HepG2 (cell line): Measurements from ENCODE around the gene NUDT13. TPM values are rescaled to one million over a fixed set of nuclear protein-coding genes. Genes with fewer than 3 reads are reported as not detected.

Experiments
- CREM ChIP-seq, 2 experiments: sonication (generic) in 1 of 2; formaldehyde crosslinking in 1 of 2; IDR thresholded peaks; 2 replicates each; pipeline versions ENCODE4 v1.4.0 to v1.6.1; 2016 to 2020; ENCODE audit warnings: antibody characterized with exemption in 1 of 2, mild to moderate bottlenecking in 1 of 2, missing genetic modification reagents in 1 of 2
- DMAP1 ChIP-seq: IDR thresholded peaks from 2 replicates; pipeline ENCODE4 v1.6.1; 2016
- FOXM1 ChIP-seq: sonication (generic); formaldehyde crosslinking; IDR thresholded peaks from 2 replicates; pipeline ENCODE4 v1.5.0; 2020; ENCODE audit warnings: missing genetic modification reagents
- FOXP1 ChIP-seq, 2 experiments: fragments of 450-650 bp in 1 of 2; IDR thresholded peaks; 2 replicates each; pipeline ENCODE4 v1.6.1; 2017 to 2018; ENCODE audit warnings: antibody characterized with exemption in 1 of 2
- GABPB1 ChIP-seq: IDR thresholded peaks from 2 replicates; pipeline ENCODE4 v1.6.1; 2016; ENCODE audit warnings: mild to moderate bottlenecking, missing genetic modification reagents, moderate library complexity, missing compliant biosample characterization
- HDAC1 ChIP-seq: sonication (generic); formaldehyde crosslinking; IDR thresholded peaks from 2 replicates; pipeline ENCODE4 v1.5.1; 2020; ENCODE audit warnings: mild to moderate bottlenecking, missing genetic modification reagents
- HNF1A ChIP-seq, 2 experiments: sonication (generic) in 1 of 2; formaldehyde crosslinking in 1 of 2; IDR thresholded peaks; 2 replicates each; pipeline versions ENCODE4 v1.4.0 to v1.6.1; 2016 to 2020; ENCODE audit warnings: borderline replicate concordance in 1 of 2, low read depth in 1 of 2, mild to moderate bottlenecking in 1 of 2, missing genetic modification reagents in 1 of 2
- IRF9 ChIP-seq: sonication (generic); formaldehyde crosslinking; IDR thresholded peaks from 2 replicates; pipeline ENCODE4 v1.8.0; 2022; ENCODE audit warnings: missing genetic modification reagents, mild to moderate bottlenecking, borderline replicate concordance
- KDM3A ChIP-seq: IDR thresholded peaks from 2 replicates; pipeline ENCODE4 v1.6.1; 2018; ENCODE audit warnings: low read depth, missing compliant biosample characterization
- NCOR1 ChIP-seq: fragments of 200-600 bp; sonication (generic); IDR thresholded peaks from 2 replicates; pipeline ENCODE4 v1.7.0; 2017; ENCODE audit warnings: antibody characterized with exemption, low read length, borderline replicate concordance
- SALL2 ChIP-seq: sonication (generic); formaldehyde crosslinking; IDR thresholded peaks from 2 replicates; pipeline ENCODE4 v1.8.1; 2023; ENCODE audit warnings: mild to moderate bottlenecking, missing genetic modification reagents, inconsistent platforms
- TEAD3 ChIP-seq: optimal IDR thresholded peaks from 2 replicates; pipeline ENCODE3; 2016; ENCODE audit warnings: borderline replicate concordance
- U2AF1 ChIP-seq: fragments of 200-400 bp; formaldehyde crosslinking; optimal IDR thresholded peaks from 2 replicates; pipeline ENCODE3; 2017; ENCODE audit warnings: mild to moderate bottlenecking, low read depth, low read length
- ZBTB34 ChIP-seq: sonication (generic); formaldehyde crosslinking; IDR thresholded peaks from 2 replicates; pipeline ENCODE4 v1.8.0; 2022; ENCODE audit warnings: mild to moderate bottlenecking, missing genetic modification reagents
- ZNF484 ChIP-seq: sonication (generic); formaldehyde crosslinking; IDR thresholded peaks from 2 replicates; pipeline ENCODE4 v1.5.1; 2020; ENCODE audit warnings: mild to moderate bottlenecking, low read depth, missing genetic modification reagents, borderline replicate concordance
- ZNF572 ChIP-seq: sonication (generic); formaldehyde crosslinking; IDR thresholded peaks from 2 replicates; pipeline ENCODE4 v1.5.1; 2020; ENCODE audit warnings: mild to moderate bottlenecking, missing genetic modification reagents
- ZNF784 ChIP-seq: sonication (generic); formaldehyde crosslinking; IDR thresholded peaks from 2 replicates; pipeline ENCODE4 v1.5.1; 2020; ENCODE audit warnings: missing genetic modification reagents, mild to moderate bottlenecking, borderline replicate concordance
- polyA plus RNA-seq, 8 experiments: library from polyadenylated mRNA; depleted of rRNA in 3 of 8; stranded (reverse) in 7 of 8; unstranded in 1 of 8; fragments of >200 nt; fragmentation: Illumina TruSeq in 4 of 8; extraction: Trizol in 4 of 8; gene quantifications; 2 replicates each; pipeline versions ENCODE4 v1.2.1 to v1.2.3, GENCODE V29; 2011 to 2016; ENCODE audit warnings: low read depth in 4 of 8, missing spikeins in 1 of 8, mixed read lengths in 1 of 8; ENCODE audit not compliant: insufficient read depth in 1 of 8
- total RNA-seq, 5 experiments: library from RNA; depleted of rRNA; stranded (reverse); fragments of >200 nt; fragmentation: Illumina TruSeq; extraction: Trizol; gene quantifications; 2 replicates each; pipeline ENCODE4 v1.2.3, GENCODE V29; 2016; ENCODE audit warnings: low read depth in 1 of 5

The NUDT13 gene
- total and polyA plus RNA-seq, 2 of the 13 experiments (the other 11 are each of a cell fraction or from before 2014, with no cell fraction given) = 4.2 to 6.5 TPM

GRCh38 chr10:73131913-73132686 lies 21.8 kb downstream of the NUDT13 start (continued):
- TF ChIP-seq KDM3A (CRISPR knock-in tag) = no peak
- peak; percentile 85 for TF ChIP-seq NCOR1
- no peak for TF ChIP-seq FOXM1 (CRISPR knock-in tag)
- peak; percentile 69 for TF ChIP-seq HDAC1 (CRISPR knock-in tag)
- TF ChIP-seq ZNF484 (CRISPR knock-in tag) = no peak
- TF ChIP-seq SALL2 (CRISPR knock-in tag) = no peak
- TF ChIP-seq IRF9 = no peak
- TF ChIP-seq TEAD3 (CRISPR knock-in tag) = peak; percentile 90
- TF ChIP-seq GABPB1 (CRISPR knock-in tag) = 0 out of 2 replicates have a peak, but pooled peaks have one; percentile 27
- TF ChIP-seq ZNF784 (CRISPR knock-in tag) = 0 out of 2 replicates have a peak, but pooled peaks have one; percentile 23
- peak; percentile 86 for TF ChIP-seq CREM (IDR thresholded peaks at IDR 0.05)
- no peak for TF ChIP-seq CREM (CRISPR knock-in tag; IDR thresholded peaks at IDR 0.05)
- 0 out of 2 replicates have a peak, but pooled peaks have one; percentile 67 for TF ChIP-seq HNF1A (IDR thresholded peaks at IDR 0.05; ENCODE audit: low read depth)
- TF ChIP-seq HNF1A (CRISPR knock-in tag; IDR thresholded peaks at IDR 0.05; ENCODE audit: borderline replicate concordance) = peak; percentile 65; the same call in 1 of the 2 replicates
- peak; percentile 57; the same call in 1 of the 2 replicates for TF ChIP-seq DMAP1 (CRISPR knock-in tag)
- no peak for TF ChIP-seq FOXP1 (IDR thresholded peaks at IDR 0.05)
- peak; percentile 86 for TF ChIP-seq FOXP1 (CRISPR knock-in tag; IDR thresholded peaks at IDR 0.05)
- no peak for TF ChIP-seq ZNF572 (CRISPR knock-in tag)
- no peak for TF ChIP-seq ZBTB34
- TF ChIP-seq U2AF1 = no peak
